HepG2 (cell line): ENCODE data around the gene UPF3B. TPM values are rescaled to one million over a fixed set of nuclear protein-coding genes. Genes with fewer than 3 reads are reported as not detected.

Experiments
- ATAC-seq: fragments of 200-7000 bp; cut with Tn5 transposase; 3 replicates; pipeline ENCODE4 v1.9.1; 2020; ENCODE audit warnings: mild to moderate bottlenecking, moderate library complexity
- BruUV-seq: library from RNA; stranded (reverse); fragments of 400-500 nt; replicated peaks from 2 replicates; lab custom pipeline; 2021; lab: Mats Ljungman, UMichigan
- CTCF ChIA-PET: fragments of 300-600 bp; formaldehyde crosslinking; extraction: SDS; loops from one replicate; lab custom pipeline; 2021; ENCODE audit warnings: low total read pairs, inconsistent platforms, low intra/inter-chr PET ratio; lab: Yijun Ruan, JAX
- POLR2A ChIA-PET: fragments of 350-600 bp; sonication (Branson Sonifier 250); formaldehyde crosslinking; loops from one replicate; lab custom pipeline; 2020; ENCODE audit warnings: antibody characterized with exemption, inconsistent platforms; lab: Yijun Ruan, JAX
- DNase-seq: peaks from one replicate; pipeline ENCODE4 v3.0.0-alpha.2; 2015; ENCODE audit warnings: low spot score
- FAIRE-seq: peaks from 3 replicates; lab custom pipeline; 2011; peaks lifted over from hg19 to GRCh38; lab: Jason Lieb, UNC
- H2AFZ ChIP-seq: one replicate; pipeline ENCODE4 v1.6.1; 2011; ENCODE audit warnings: low read length, inconsistent platforms
- H3K27ac ChIP-seq: fragments of 300-600 bp; 3 replicates; pipeline ENCODE4 v1.8.0; 2011; ENCODE audit warnings: mixed run types, mild to moderate bottlenecking, mixed read lengths, low read length, inconsistent platforms; ENCODE audit not compliant: insufficient read depth; ENCODE audit errors: extremely low read length
- H3K27me3 ChIP-seq, 2 experiments: fragments of 200-600 bp in 1 of 2; 2 replicates in 1 of 2; 3 replicates in 1 of 2; pipeline versions ENCODE4 v1.6.0 to v1.8.0; 2011; ENCODE audit warnings: low read length in 2 of 2, mild to moderate bottlenecking in 2 of 2, moderate library complexity in 2 of 2, inconsistent platforms in 1 of 2; ENCODE audit not compliant: insufficient read depth in 2 of 2, control insufficient read depth in 1 of 2
- H3K36me3 ChIP-seq, 2 experiments: fragments of 200-600 bp in 1 of 2; replicated peaks in 1 of 2; 2 replicates in 1 of 2; 3 replicates in 1 of 2; pipeline versions ENCODE4 v1.5.1 to v1.8.0; 2011; ENCODE audit warnings: low read length in 2 of 2, inconsistent platforms in 1 of 2; ENCODE audit not compliant: insufficient read depth in 2 of 2, control insufficient read depth in 1 of 2
- H3K4me1 ChIP-seq: 2 replicates; pipeline ENCODE4 v1.5.1; 2012; ENCODE audit warnings: low read length, inconsistent platforms; ENCODE audit not compliant: insufficient read depth
- H3K4me2 ChIP-seq: 2 replicates; pipeline ENCODE4 v1.6.0; 2011; ENCODE audit warnings: low read depth, low read length, inconsistent platforms
- H3K4me3 ChIP-seq, 3 experiments: fragments of 200-600 bp in 1 of 3; sonication (generic), shearing (Covaris generic) in 1 of 3; replicated peaks in 1 of 3; 2 replicates each; pipeline ENCODE4 v1.5.1; 2011 to 2016; ENCODE audit warnings: low read length in 3 of 3, inconsistent platforms in 2 of 3, low read depth in 2 of 3, mild to moderate bottlenecking in 2 of 3, control low read depth in 1 of 3, mixed read lengths in 1 of 3; ENCODE audit not compliant: insufficient read depth in 1 of 3
- H3K79me2 ChIP-seq: one replicate; pipeline ENCODE4 v1.6.1; 2011; ENCODE audit warnings: low read length, inconsistent platforms; ENCODE audit not compliant: insufficient read depth
- H3K9ac ChIP-seq: 2 replicates; pipeline ENCODE4 v1.6.0; 2011; ENCODE audit warnings: mild to moderate bottlenecking, low read depth, low read length, inconsistent platforms; ENCODE audit not compliant: insufficient read depth
- H3K9me3 ChIP-seq: 2 replicates; pipeline ENCODE4 v1.5.1; 2012; ENCODE audit warnings: mild to moderate bottlenecking, low read length
- H4K20me1 ChIP-seq: 2 replicates; pipeline ENCODE4 v1.6.0; 2011; ENCODE audit warnings: inconsistent platforms, mild to moderate bottlenecking, low read length, moderate library complexity; ENCODE audit not compliant: insufficient read depth
- CREBL2 ChIP-seq: sonication (generic); formaldehyde crosslinking; IDR thresholded peaks from 2 replicates; pipeline ENCODE4 v1.8.1; 2023; ENCODE audit warnings: missing genetic modification reagents, mild to moderate bottlenecking, borderline replicate concordance
- KLF13 ChIP-seq: sonication (generic); formaldehyde crosslinking; IDR thresholded peaks from 2 replicates; pipeline ENCODE4 v1.4.0; 2020; ENCODE audit warnings: mild to moderate bottlenecking, missing genetic modification reagents
- LBX2 ChIP-seq: sonication (generic); formaldehyde crosslinking; IDR thresholded peaks from 2 replicates; pipeline ENCODE4 v1.5.0; 2020; ENCODE audit warnings: missing genetic modification reagents, mild to moderate bottlenecking, borderline replicate concordance
- LCORL ChIP-seq, 2 experiments: fragments of 450-650 bp in 1 of 2; sonication (generic) in 1 of 2; formaldehyde crosslinking in 1 of 2; IDR thresholded peaks; 2 replicates each; pipeline versions ENCODE4 v1.5.0 to v1.6.1; 2017 to 2020; ENCODE audit warnings: antibody characterized with exemption in 1 of 2, missing genetic modification reagents in 1 of 2
- PBX2 ChIP-seq: IDR thresholded peaks from 2 replicates; pipeline ENCODE4 v1.6.1; 2016; ENCODE audit warnings: control low read depth
- TEAD3 ChIP-seq: optimal IDR thresholded peaks from 2 replicates; pipeline ENCODE3; 2016; ENCODE audit warnings: borderline replicate concordance
- THRA ChIP-seq: sonication (generic); formaldehyde crosslinking; IDR thresholded peaks from 2 replicates; pipeline ENCODE4 v1.4.0; 2020; ENCODE audit warnings: missing genetic modification reagents, borderline replicate concordance
- TOPORS ChIP-seq: sonication (generic); formaldehyde crosslinking; IDR thresholded peaks from 2 replicates; pipeline ENCODE4 v1.8.0; 2023; ENCODE audit warnings: mild to moderate bottlenecking, missing genetic modification reagents
- TP53 ChIP-seq: sonication (generic); formaldehyde crosslinking; conservative IDR thresholded peaks from 2 replicates; pipeline ENCODE4 v1.4.0; 2020; ENCODE audit warnings: missing genetic modification reagents
- ZBTB37 ChIP-seq: sonication (generic); formaldehyde crosslinking; IDR thresholded peaks from 2 replicates; pipeline ENCODE4 v1.4.0; 2020; ENCODE audit warnings: mild to moderate bottlenecking, missing genetic modification reagents
- ZFP90 ChIP-seq: sonication (generic); formaldehyde crosslinking; IDR thresholded peaks from 2 replicates; pipeline ENCODE4 v1.8.0; 2022; ENCODE audit warnings: missing genetic modification reagents, mild to moderate bottlenecking, inconsistent platforms, borderline replicate concordance
- ZMYM3 ChIP-seq: sonication (generic); formaldehyde crosslinking; IDR thresholded peaks from 2 replicates; pipeline ENCODE4 v1.5.1; 2020; ENCODE audit warnings: mild to moderate bottlenecking, missing genetic modification reagents
- ZNF598 ChIP-seq: sonication (generic); formaldehyde crosslinking; IDR thresholded peaks from 2 replicates; pipeline ENCODE4 v1.5.1; 2020; ENCODE audit warnings: mild to moderate bottlenecking, missing genetic modification reagents, borderline replicate concordance
- ZNF710 ChIP-seq: sonication (generic); formaldehyde crosslinking; IDR thresholded peaks from 2 replicates; pipeline ENCODE4 v1.5.0; 2020; ENCODE audit warnings: mild to moderate bottlenecking, missing genetic modification reagents, borderline replicate concordance
- ZNF747 ChIP-seq: sonication (generic); formaldehyde crosslinking; IDR thresholded peaks from 2 replicates; pipeline ENCODE4 v1.8.1; 2023; ENCODE audit warnings: missing genetic modification reagents, mild to moderate bottlenecking, borderline replicate concordance
- ZNF816 ChIP-seq: sonication (generic); formaldehyde crosslinking; IDR thresholded peaks from 2 replicates; pipeline ENCODE4 v1.8.0; 2022; ENCODE audit warnings: missing genetic modification reagents, mild to moderate bottlenecking, borderline replicate concordance
- WGBS: methylation state at CpG from one replicate; pipeline ENCODE4 v1.1.6; 2017; ENCODE audit warnings: low lambda C conversion rate; 5-methylcytosine and 5-hydroxymethylcytosine counted together
- in situ Hi-C: cut with HindIII; loops from 2 replicates; pipeline ENCODE4 v1.10.0; 2017; ENCODE audit warnings: low pct_unique_long_range_greater_than_20kb; ENCODE audit not compliant: extremely low pct_ligation_motif_present
- intact Hi-C: fragments of 100-400 bp; cut with micrococcal nuclease; formaldehyde crosslinking; loops from one replicate; pipeline ENCODE4 v1.10.0; 2022; ENCODE audit not compliant: unreplicated experiment
- polyA plus RNA-seq, 8 experiments: library from polyadenylated mRNA; depleted of rRNA in 3 of 8; stranded (reverse) in 7 of 8; unstranded in 1 of 8; fragments of >200 nt; fragmentation: Illumina TruSeq in 4 of 8; extraction: Trizol in 4 of 8; gene quantifications; 2 replicates each; pipeline versions ENCODE4 v1.2.1 to v1.2.3, GENCODE V29; 2011 to 2016; ENCODE audit warnings: low read depth in 4 of 8, missing spikeins in 1 of 8, mixed read lengths in 1 of 8; ENCODE audit not compliant: insufficient read depth in 1 of 8
- total RNA-seq, 5 experiments: library from RNA; depleted of rRNA; stranded (reverse); fragments of >200 nt; fragmentation: Illumina TruSeq; extraction: Trizol; gene quantifications; 2 replicates each; pipeline ENCODE4 v1.2.3, GENCODE V29; 2016; ENCODE audit warnings: low read depth in 1 of 5

The UPF3B gene
- total and polyA plus RNA-seq, 2 of the 13 experiments (the other 11 are each of a cell fraction or from before 2014, with no cell fraction given) = 5.2 to 7.2 TPM

GRCh38 chrX:119801253-119802221 is 51.2 kb downstream of the UPF3B start:
- no peaks in the 10 kb centered on the region for H3K36me3 ChIP-seq
- no peaks in the 10 kb centered on the region for H4K20me1 ChIP-seq
- intact Hi-C loops = no loop called here
- ChIA-PET POLR2A (no interaction called here), CTCF (no interaction called here)
- no peaks in the 10 kb centered on the region for H3K4me1 ChIP-seq
- no peak overlapping the region for H2AFZ ChIP-seq
- no peak overlapping the region for H3K9ac ChIP-seq
- DNase-seq = no peak
- in situ Hi-C loops = no loop called here
- ATAC-seq = no peak
- no peaks in the 10 kb centered on the region for H3K9me3 ChIP-seq
- H3K4me2 ChIP-seq = no peak overlapping the region
- no TSS peak for BruUV-seq
- no peak overlapping the region for H3K4me3 ChIP-seq
- FAIRE-seq = no peak
- no peaks in the 10 kb centered on the region for H3K27me3 ChIP-seq
- no peak overlapping the region for H3K27ac ChIP-seq
- WGBS = 73% methylated on average over 2 of the region's 2 CpGs
- H3K79me2 ChIP-seq = no peaks in the 10 kb centered on the region
- no peak for TF ChIP-seq ZNF816
- TF ChIP-seq CREBL2 (CRISPR knock-in tag) = no peak
- TF ChIP-seq ZNF598 = no peak
- TF ChIP-seq LCORL (IDR thresholded peaks at IDR 0.05) = no peak
- no peak for TF ChIP-seq LCORL (CRISPR knock-in tag; IDR thresholded peaks at IDR 0.05)
- no peak for TF ChIP-seq PBX2
- TF ChIP-seq ZBTB37 (CRISPR knock-in tag) = no peak
- no peak for TF ChIP-seq TP53 (CRISPR knock-in tag)
- TF ChIP-seq TOPORS (CRISPR knock-in tag) = no peak
- no peak for TF ChIP-seq ZNF710 (CRISPR knock-in tag)
- TF ChIP-seq ZMYM3 (CRISPR knock-in tag) = no peak
- no peak for TF ChIP-seq KLF13 (CRISPR knock-in tag)
- TF ChIP-seq ZFP90 (CRISPR knock-in tag) = no peak
- TF ChIP-seq ZNF747 = no peak
- TF ChIP-seq THRA (CRISPR knock-in tag) = no peak
- TF ChIP-seq TEAD3 (CRISPR knock-in tag) = no peak
- no peak for TF ChIP-seq LBX2
